ENCODE results near the gene NTN5. TPM values are rescaled to one million over a fixed set of nuclear protein-coding genes. Genes with fewer than 3 reads are reported as not detected.

Gene NTN5
- polyA plus RNA-seq, 1 experiment = 0.10 TPM

GRCh38 chr19:48668332-48668731, 4.5 kb downstream of the NTN5 start:
- Histone ChIP-seq H3K27ac (ENCODE audit: low read depth, low read length) (no peak overlapping the region), H3K9me3 (ENCODE audit: control insufficient read depth, insufficient read depth, low read length) (no peaks in the 10 kb centered on the region; the same call in 1 of the 2 replicates), H3K4me3 (ENCODE audit: low read depth, low read length) (no peak overlapping the region), H3K27me3 (ENCODE audit: control insufficient read depth, insufficient read depth, low read length) (peaks cover 3% of the 10 kb centered on the region)
- TF ChIP-seq CTCF (IDR thresholded peaks at IDR 0.05; ENCODE audit: low read depth, low read length) = no peak
- POLR2A ChIA-PET = no interaction called here
- CTCF ChIA-PET = no interaction called here
- no peak for DNase-seq (ENCODE audit: low read depth, low spot score)

GRCh38 chr19:48665786-48666185, 7.0 kb downstream of the NTN5 start:
- POLR2A ChIA-PET = no interaction called here
- DNase-seq (ENCODE audit: low read depth, low spot score) = no peak

GRCh38 chr19:48664476-48664875, 8.3 kb downstream of the NTN5 start:
- DNase-seq (ENCODE audit: low read depth, low spot score) = no peak
- CTCF ChIA-PET = interaction anchor here (4.8 kb wide), 1 partner anchor 11 kb away, joined by 22 read pairs; no protein-coding TSS in a partner anchor
- TF ChIP-seq CTCF (IDR thresholded peaks at IDR 0.05; ENCODE audit: low read depth, low read length) = no peak
- Histone ChIP-seq H3K4me3 (ENCODE audit: low read depth, low read length) (no peak overlapping the region), H3K9me3 (ENCODE audit: control insufficient read depth, insufficient read depth, low read length) (no peaks in the 10 kb centered on the region), H3K27me3 (ENCODE audit: control insufficient read depth, insufficient read depth, low read length) (no peaks in the 10 kb centered on the region), H3K27ac (ENCODE audit: low read depth, low read length) (no peak overlapping the region)
- POLR2A ChIA-PET = interaction anchor here (0.6 kb wide), 1 partner anchor 56 kb away, joined by 3 read pairs; no protein-coding TSS in a partner anchor

More at GRCh38 chr19:48665786-48666185, 7.0 kb downstream of the NTN5 start:
- H3K27ac ChIP-seq (ENCODE audit: low read depth, low read length) = no peak overlapping the region
- H3K27me3 ChIP-seq (ENCODE audit: control insufficient read depth, insufficient read depth, low read length) = no peaks in the 10 kb centered on the region
- H3K9me3 ChIP-seq (ENCODE audit: control insufficient read depth, insufficient read depth, low read length) = no peaks in the 10 kb centered on the region; the same call in 1 of the 2 replicates
- no peak for TF ChIP-seq CTCF (IDR thresholded peaks at IDR 0.05; ENCODE audit: low read depth, low read length)
- no peak overlapping the region for H3K4me3 ChIP-seq (ENCODE audit: low read depth, low read length)
- CTCF ChIA-PET = interaction anchor here (4.8 kb wide), 1 partner anchor 9 kb away, joined by 22 read pairs; no protein-coding TSS in a partner anchor

- ChIA-PET POLR2A (no interaction called here), CTCF (interaction anchor here (4.8 kb wide), 1 partner anchor 11 kb away, joined by 22 read pairs; no protein-coding TSS in a partner anchor)
- H3K4me3 ChIP-seq (ENCODE audit: low read depth, low read length) = no peak overlapping the region
- no peak overlapping the region for H3K27ac ChIP-seq (ENCODE audit: low read depth, low read length)
- no peak for DNase-seq (ENCODE audit: low read depth, low spot score)
- no peaks in the 10 kb centered on the region for H3K27me3 ChIP-seq (ENCODE audit: control insufficient read depth, insufficient read depth, low read length)
- no peaks in the 10 kb centered on the region for H3K9me3 ChIP-seq (ENCODE audit: control insufficient read depth, insufficient read depth, low read length)
- TF ChIP-seq CTCF (IDR thresholded peaks at IDR 0.05; ENCODE audit: low read depth, low read length) = no peak
Measured at GRCh38 chr19:48663667-48664066, 9.2 kb downstream of the NTN5 start.

- no peaks in the 10 kb centered on the region for H3K9me3 ChIP-seq (ENCODE audit: control insufficient read depth, insufficient read depth, low read length)
- CTCF ChIA-PET = interaction anchor here (1.0 kb wide), 1 partner anchor 14 kb away, joined by 3 read pairs; no protein-coding TSS in a partner anchor
Measured at GRCh38 chr19:48661711-48662090, 11.1 kb downstream of the NTN5 start.

More at GRCh38 chr19:48661711-48662090, 11.1 kb downstream of the NTN5 start:
- Histone ChIP-seq H3K4me3 (ENCODE audit: low read depth, low read length) (no peak overlapping the region), H3K27me3 (ENCODE audit: control insufficient read depth, insufficient read depth, low read length) (no peaks in the 10 kb centered on the region), H3K27ac (ENCODE audit: low read depth, low read length) (no peak overlapping the region)
- POLR2A ChIA-PET = no interaction called here
- TF ChIP-seq CTCF (IDR thresholded peaks at IDR 0.05; ENCODE audit: low read depth, low read length) = no peak
- no peak for DNase-seq (ENCODE audit: low read depth, low spot score)

Data from AG04450 (cell line).